ENCODE data around the gene ARPC1B. TPM values are rescaled to one million over a fixed set of nuclear protein-coding genes. Genes with fewer than 3 reads are reported as not detected.
"Not testable (repeated sequence)": the region's sequence is repeated elsewhere in the genome, so short reads cannot be mapped to it uniquely, and the experiment has no call there.

Gene ARPC1B
- polyA plus RNA-seq, 1 donor from 2014 or later = 728 TPM

- H3K27me3 Mint-ChIP-seq, H3K4me3 Mint-ChIP-seq, H3K9me3 Mint-ChIP-seq, H3K4me1 Mint-ChIP-seq, H3K36me3 Mint-ChIP-seq, H3K27ac Mint-ChIP-seq: not testable (repeated sequence)
Observed at GRCh38 chr7:99358521-99358920, 16.0 kb upstream of the ARPC1B start.

- no peaks in the 10 kb centered on the region for H3K4me1 Mint-ChIP-seq
- H3K4me3 Mint-ChIP-seq = no peak overlapping the region
- no peaks in the 10 kb centered on the region for H3K27me3 Mint-ChIP-seq
- H3K27ac Mint-ChIP-seq = no peak overlapping the region
- H3K36me3 Mint-ChIP-seq = peaks cover 4% of the 10 kb centered on the region
- no peaks in the 10 kb centered on the region for H3K9me3 Mint-ChIP-seq
Observed at GRCh38 chr7:99359465-99360154, 14.9 kb upstream of the ARPC1B start.

DNA sequence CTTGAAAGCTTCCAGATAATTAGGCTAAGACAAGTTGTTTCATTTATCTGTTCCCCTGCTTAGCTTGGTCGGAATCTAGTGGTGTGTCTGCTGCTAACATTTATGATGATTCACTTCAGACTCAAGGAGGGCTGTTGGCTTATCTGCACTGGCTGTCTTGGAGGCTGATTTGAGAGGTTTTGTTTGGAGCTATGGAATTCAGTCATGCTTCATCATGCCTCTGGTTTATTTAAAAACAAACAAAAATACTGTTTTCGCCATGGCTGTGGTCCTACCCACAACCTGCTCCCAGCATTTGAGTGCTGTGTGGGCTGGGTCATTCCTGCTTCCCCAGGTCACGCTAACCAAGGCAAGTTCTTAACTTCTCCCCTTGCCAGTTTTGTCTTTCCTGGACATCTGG lies 11.7 kb upstream of the ARPC1B start:
- peaks cover 4% of the 10 kb centered on the region for H3K36me3 Mint-ChIP-seq
- H3K4me3 Mint-ChIP-seq = no peak overlapping the region
- no peaks in the 10 kb centered on the region for H3K9me3 Mint-ChIP-seq
- no peaks in the 10 kb centered on the region for H3K27me3 Mint-ChIP-seq
- no peak overlapping the region for H3K27ac Mint-ChIP-seq
- H3K4me1 Mint-ChIP-seq = no peaks in the 10 kb centered on the region

DNA sequence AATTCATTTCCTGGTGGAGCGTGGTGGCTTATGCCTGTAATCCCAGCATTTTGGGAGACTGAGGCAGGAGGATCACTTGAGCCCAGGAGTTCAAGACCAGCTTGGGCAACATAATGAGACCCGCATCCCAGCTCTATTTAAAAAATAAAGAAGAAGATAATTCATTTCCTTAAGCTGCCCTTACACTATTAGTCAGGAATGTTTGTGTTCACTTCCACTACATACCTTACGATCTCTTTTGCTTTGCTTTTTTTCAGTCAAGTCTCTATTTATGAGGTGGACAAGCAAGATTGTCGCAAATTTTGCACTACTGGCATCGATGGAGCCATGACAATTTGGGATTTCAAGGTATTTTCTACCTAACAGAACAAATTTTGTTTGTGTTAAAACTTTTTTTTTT lies 11.2 kb upstream of the ARPC1B start:
- Mint-ChIP-seq H3K4me3 (no peak overlapping the region), H3K27ac (no peak overlapping the region), H3K9me3 (no peaks in the 10 kb centered on the region), H3K4me1 (no peaks in the 10 kb centered on the region), H3K27me3 (no peaks in the 10 kb centered on the region), H3K36me3 (peaks cover 1% of the 10 kb centered on the region)

DNA sequence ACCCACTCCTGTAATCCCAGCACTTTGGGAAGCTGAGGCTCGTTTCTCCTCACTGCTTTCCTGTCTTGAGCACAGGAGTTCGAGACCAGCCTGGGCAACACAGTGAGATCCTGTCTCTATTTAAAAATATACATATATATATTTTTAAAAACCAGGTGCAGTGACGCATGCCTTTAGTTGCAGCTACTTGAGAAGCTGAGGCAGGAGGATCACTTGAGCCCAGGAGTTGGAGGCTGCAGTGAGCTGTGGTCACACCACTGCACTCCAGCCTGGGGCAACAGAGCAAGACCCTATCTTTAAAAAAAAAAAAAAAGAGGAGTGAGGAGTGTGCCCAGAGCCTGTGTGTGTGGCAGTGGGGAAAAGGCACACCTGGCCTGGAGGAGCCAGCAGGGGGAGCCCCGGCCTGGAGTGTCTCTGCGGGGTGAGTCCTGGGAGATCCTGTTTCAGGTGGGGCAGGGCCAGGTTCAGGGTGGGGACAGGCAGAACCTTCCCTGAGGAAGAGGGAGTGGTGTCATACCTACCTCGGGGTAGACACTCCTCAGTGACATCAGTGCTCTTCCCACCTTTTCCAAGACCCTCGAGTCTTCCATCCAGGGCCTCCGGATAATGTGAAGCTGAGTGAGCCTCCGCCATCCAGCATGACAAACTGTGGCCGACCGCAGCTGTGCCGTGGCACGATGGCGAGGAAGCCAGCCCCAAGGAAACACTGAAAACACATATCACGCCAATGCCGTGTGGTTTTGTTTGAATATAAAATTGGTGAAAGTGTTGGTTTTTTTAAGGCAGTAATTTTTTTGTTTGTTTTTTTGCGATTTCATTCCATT lies 9.0 kb upstream of the ARPC1B start:
- no peaks in the 10 kb centered on the region for H3K27me3 Mint-ChIP-seq
- H3K27ac Mint-ChIP-seq = no peak overlapping the region
- no peaks in the 10 kb centered on the region for H3K4me1 Mint-ChIP-seq
- H3K9me3 Mint-ChIP-seq = no peaks in the 10 kb centered on the region
- H3K4me3 Mint-ChIP-seq = peak overlapping the region in 1 of 4 donors; percentile 23
- peaks cover 4% of the 10 kb centered on the region for H3K36me3 Mint-ChIP-seq

GRCh38 chr7:99366646-99367045 lies 7.9 kb upstream of the ARPC1B start:
- Mint-ChIP-seq H3K27ac (peak overlapping the region in 2 of 3 donors; percentile 58 to 63), H3K27me3 (no peaks in the 10 kb centered on the region), H3K4me3 (no peak overlapping the region), H3K36me3 (peaks cover 4% of the 10 kb centered on the region), H3K4me1 (no peaks in the 10 kb centered on the region), H3K9me3 (no peaks in the 10 kb centered on the region)

DNA sequence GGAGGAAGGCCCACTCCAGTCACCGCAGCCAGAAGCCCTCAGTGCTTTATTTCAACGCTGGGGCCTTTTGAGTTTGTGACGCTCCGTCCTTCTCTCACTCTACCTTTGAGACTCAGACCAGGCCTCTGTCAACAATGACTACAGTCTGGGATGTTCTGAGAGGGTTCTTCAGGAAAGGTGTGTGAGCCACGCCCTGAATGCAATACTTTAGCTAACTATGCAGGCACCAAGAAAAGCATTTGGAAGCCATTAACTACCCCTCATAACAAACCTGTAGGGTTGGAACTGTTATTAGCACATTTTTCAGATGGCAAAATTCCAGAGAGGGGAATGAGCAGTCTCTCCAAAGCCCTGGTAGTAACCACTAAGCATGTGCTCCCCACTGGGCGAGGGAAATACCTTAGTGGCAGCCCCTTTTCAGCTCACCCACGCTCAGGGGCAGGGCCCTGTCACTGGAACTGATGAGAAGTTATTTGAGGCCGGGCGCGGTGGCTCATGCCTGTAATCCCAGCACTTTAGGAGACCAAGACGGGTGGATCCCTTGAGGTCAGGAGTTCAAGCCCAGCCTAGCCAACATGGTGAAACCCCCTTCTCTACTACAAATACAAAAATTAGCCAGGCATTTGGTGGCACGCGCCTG lies 5.7 kb upstream of the ARPC1B start:
- H3K9me3 Mint-ChIP-seq = no peaks in the 10 kb centered on the region
- no peaks in the 10 kb centered on the region for H3K27me3 Mint-ChIP-seq
- H3K27ac Mint-ChIP-seq = no peak overlapping the region
- H3K4me1 Mint-ChIP-seq = no peaks in the 10 kb centered on the region
- H3K36me3 Mint-ChIP-seq = peaks cover 4% of the 10 kb centered on the region
- H3K4me3 Mint-ChIP-seq = peak overlapping the region in 1 of 4 donors; percentile 17

DNA sequence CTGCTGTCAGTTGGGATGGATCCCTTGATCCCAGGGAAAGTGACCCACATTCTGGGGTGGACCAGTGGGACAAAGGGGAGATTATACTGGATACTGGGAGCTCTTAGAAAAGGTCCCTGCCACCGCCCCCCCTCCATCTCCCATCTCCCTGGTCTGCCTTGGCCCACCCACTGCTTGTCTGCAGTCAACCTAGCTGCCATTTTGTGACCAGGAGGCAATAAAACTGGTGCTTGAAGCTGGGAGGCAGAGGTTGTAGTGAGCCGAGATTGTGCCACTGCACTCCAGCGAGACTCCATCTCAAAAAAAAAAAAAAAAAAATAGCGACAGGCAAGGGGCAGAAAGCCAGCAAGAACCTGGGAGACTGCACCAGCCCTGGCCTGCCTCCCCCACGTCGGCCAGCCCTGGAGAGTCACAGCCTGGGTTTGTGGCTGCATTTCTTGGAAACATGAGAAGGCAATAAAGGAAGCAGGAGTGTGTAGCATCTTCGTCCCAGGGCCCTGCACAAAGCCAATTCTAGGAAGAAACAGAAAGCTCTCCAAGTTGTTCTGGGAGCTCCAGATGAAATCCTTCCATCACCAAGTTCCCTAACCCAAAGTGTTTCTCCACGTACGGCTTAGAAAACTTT lies 4.7 kb upstream of the ARPC1B start:
- H3K27ac Mint-ChIP-seq = no peak overlapping the region
- peaks cover 2% of the 10 kb centered on the region for H3K36me3 Mint-ChIP-seq

DNA sequence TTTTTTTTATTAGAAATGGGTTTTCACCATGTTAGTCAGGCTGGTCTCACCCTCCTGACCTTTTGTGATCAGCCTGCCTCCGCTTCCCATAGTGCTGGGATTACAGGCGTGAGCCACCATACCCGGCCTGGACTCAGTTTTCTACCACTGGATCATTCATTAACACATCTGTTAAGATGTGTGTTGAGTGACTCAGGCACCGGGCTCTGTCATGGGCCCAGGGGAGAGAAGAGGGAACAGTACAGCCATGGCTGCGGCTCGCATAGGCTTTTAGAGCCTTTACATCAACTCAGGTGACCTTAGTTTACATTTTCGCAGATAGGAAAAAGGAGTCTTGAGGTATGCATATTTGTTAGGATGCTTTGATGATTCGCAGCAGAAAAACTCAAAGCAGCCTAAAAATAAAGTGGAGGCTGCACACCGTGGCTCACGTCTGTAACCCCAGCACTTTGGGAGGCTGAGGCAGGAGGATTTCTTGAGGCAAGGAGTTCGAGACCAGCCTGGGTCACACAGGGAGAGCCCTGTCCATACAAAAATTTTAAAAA lies 3.1 kb upstream of the ARPC1B start:
- peak overlapping the region in 1 of 3 donors; percentile 14 for H3K27ac Mint-ChIP-seq
- no peaks in the 10 kb centered on the region for H3K27me3 Mint-ChIP-seq
- peak overlapping the region in 1 of 4 donors; percentile 80 for H3K4me3 Mint-ChIP-seq
- H3K36me3 Mint-ChIP-seq = peaks cover 2% of the 10 kb centered on the region
- H3K9me3 Mint-ChIP-seq = no peaks in the 10 kb centered on the region
- H3K4me1 Mint-ChIP-seq = peaks cover 0 to 3% (median 0%) of the 10 kb centered on the region in 3 donors

More for the DNA sequence above, 4.7 kb upstream of the ARPC1B start:
- H3K27me3 Mint-ChIP-seq = no peaks in the 10 kb centered on the region
- H3K4me1 Mint-ChIP-seq = no peaks in the 10 kb centered on the region
- no peaks in the 10 kb centered on the region for H3K9me3 Mint-ChIP-seq
- H3K4me3 Mint-ChIP-seq = peak overlapping the region in 1 of 4 donors; percentile 29

DNA sequence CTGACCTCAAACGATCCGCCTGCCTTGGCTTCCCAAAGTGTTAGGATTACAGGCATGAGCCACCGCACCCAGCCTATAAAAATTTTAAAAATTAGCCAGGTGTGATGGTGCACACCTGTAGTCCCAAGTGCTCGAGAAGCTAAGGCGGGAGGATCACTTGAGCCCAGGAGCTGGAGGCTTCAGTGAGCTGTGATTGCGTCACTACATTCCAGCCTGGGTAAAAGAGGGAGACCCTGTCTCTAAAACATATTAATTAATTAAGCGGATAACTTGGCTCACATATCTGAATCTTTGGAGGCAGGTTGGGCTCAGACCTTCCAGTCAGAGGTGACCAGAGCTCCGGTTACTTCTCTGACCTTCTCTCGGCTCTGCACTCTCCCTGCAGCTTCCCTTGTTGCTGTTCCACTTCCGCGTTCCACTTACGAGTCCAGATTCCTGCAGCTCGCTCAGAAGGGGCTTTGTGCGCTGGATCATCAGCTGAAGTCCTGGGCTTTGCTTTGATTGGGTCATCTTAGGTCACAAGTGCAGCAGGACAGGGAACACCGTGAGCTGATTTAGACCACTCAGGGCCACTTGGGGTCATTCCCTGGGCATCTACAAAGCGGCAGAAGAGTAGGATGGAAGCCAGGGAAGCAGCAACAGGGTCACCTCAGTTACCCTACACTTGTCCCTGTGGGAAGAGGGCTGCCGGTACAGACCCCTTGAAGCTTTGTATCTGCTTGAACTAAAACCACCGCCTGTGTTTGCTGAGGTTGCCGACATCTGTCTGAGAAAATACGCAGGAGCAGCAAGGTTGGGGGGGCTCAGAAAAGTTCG lies 2.0 kb upstream of the ARPC1B start:
- Mint-ChIP-seq H3K36me3 (peaks cover 3% of the 10 kb centered on the region), H3K4me1 (peaks cover 0 to 4% (median 1%) of the 10 kb centered on the region in 3 donors), H3K9me3 (no peaks in the 10 kb centered on the region), H3K4me3 (peak overlapping the region in 3 of 4 donors; percentile 80 to 86 (median 83)), H3K27me3 (no peaks in the 10 kb centered on the region), H3K27ac (peak overlapping the region in 1 of 3 donors; percentile 67)

DNA sequence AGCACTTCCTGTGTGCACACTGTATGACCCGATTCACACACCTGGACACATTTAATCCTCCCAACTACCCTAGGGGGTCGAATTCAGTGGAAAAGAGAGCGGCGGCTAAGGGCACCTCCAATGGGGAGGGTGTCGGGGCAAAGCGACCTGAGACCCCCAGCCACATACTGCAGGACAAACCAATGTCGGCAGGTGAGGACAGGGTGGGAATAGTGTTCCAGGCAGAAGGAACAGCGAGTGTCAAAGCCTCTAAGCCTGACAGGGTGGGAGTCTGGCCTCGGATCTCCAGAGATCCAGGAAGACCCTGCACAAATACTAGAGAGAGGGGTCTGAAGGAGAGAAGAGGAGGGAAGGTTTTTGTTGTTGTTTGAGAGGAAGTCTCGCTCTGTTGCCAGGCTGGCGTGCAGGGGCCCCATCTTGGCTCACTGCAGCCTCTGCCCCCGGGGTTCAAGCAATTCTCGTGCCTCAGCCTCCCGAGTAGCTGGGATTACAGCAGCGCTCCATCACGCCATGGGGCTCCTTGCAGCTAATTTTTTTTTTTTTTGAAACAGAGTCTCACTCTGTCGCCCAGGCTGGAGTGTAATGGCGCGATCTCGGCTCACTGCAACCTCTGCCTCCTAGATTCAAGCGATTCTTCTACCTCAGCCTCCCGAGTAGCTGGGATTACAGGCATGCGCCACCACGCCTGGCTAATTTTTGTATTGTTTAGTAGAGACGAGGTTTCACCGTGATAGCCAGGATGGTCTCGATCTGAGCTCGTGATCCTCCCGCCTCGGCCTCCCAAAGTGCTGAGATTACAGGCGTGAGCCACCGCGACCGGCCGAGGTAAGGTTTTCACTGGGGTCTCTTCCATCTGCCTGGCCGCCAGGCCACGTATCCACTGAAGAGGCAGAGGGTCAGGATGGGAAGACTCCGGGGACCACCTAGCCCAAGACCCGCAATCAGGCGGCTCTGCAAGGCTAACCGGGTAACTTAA lies 1.2 kb upstream of the ARPC1B start:
- no peaks in the 10 kb centered on the region for H3K27me3 Mint-ChIP-seq
- H3K4me3 Mint-ChIP-seq = peak overlapping the region; percentile 68 to 86 (median 84)
- peak overlapping the region; percentile 23 to 90 (median 67) for H3K27ac Mint-ChIP-seq
- peaks cover 0 to 9% (median 7%) of the 10 kb centered on the region in 3 donors for H3K4me1 Mint-ChIP-seq
- H3K9me3 Mint-ChIP-seq = no peaks in the 10 kb centered on the region
- peaks cover 6% of the 10 kb centered on the region for H3K36me3 Mint-ChIP-seq

DNA sequence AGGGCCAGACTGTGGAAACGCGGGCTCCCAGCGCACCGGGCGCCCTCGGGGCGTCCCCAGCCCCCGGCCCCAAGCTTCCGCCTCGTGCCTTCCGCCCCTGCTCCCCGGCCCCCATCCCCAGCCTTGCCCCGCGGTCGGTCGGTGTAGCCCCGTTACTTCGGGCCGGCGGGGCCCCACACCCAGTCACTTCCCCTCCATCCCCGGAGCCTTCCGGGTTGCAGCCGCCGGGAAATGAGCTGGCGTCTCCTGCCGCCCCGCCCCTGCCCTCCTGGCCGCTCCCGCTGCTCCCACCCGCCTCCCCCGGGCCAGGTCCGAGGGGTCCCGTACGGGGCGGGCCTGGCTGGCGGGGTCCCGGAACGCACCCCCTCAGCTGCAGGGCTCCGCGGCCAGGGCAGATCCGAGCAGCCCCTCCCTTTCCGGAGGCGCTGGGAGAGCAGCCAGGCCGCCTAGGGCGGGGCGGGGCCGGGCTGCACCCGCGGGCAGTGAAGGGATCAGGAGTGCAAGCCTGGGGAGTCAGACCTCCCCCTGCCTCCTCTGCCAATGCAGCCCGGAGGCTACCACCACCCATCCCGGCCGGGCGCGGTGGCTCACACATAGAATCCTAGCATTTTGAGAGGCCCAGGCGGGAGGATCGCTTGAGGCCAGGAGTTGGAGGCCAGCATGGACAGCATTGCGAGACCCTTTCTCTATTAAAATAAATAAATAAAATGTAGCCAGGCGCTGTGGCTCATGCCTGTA lies 709 bp downstream of the ARPC1B start:
- Mint-ChIP-seq H3K27ac (peak overlapping the region; percentile 73 to 95 (median 92)), H3K4me1 (peaks cover 11 to 22% (median 16%) of the 10 kb centered on the region in 3 donors), H3K27me3 (no peaks in the 10 kb centered on the region), H3K9me3 (peaks cover 0 to 2% (median 0%) of the 10 kb centered on the region in 3 donors), H3K4me3 (peak overlapping the region; percentile 83 to 91 (median 88)), H3K36me3 (peaks cover 9% of the 10 kb centered on the region)

Measured in IgD-negative memory B cell (primary cell).